CMK (cell line): ENCODE measurements around the gene MMAB.

Experiments used
- DNase-seq: peaks from one replicate; pipeline ENCODE4 v3.0.0-alpha.2; 2010; ENCODE audit warnings: low read depth

The MMAB gene

GRCh38 chr12:109559200-109559505, 14.2 kb downstream of the MMAB start:
- DNase-seq, result no peak

- no peak for DNase-seq
These were observed 14.7 kb downstream of the MMAB start for GRCh38 chr12:109558374-109559199.

- DNase-seq, result peak; percentile 29
These were observed 15.5 kb downstream of the MMAB start for GRCh38 chr12:109557805-109558204.

- DNase-seq, result no peak
These were observed 16.1 kb downstream of the MMAB start for GRCh38 chr12:109557200-109557599.

- no peak for DNase-seq
These were observed 17.6 kb downstream of the MMAB start for GRCh38 chr12:109555431-109556315.

- no peak for DNase-seq
These were observed 18.5 kb downstream of the MMAB start for GRCh38 chr12:109554761-109555160.

- no peak for DNase-seq
These were observed 19.3 kb downstream of the MMAB start for GRCh38 chr12:109553906-109554500.

GRCh38 chr12:109553483-109553882, 19.8 kb downstream of the MMAB start:
- no peak for DNase-seq

GRCh38 chr12:109552971-109553370, 20.3 kb downstream of the MMAB start:
- no peak for DNase-seq

GRCh38 chr12:109551108-109551507, 22.2 kb downstream of the MMAB start:
- DNase-seq, result no peak

- no peak for DNase-seq
These were observed 23.0 kb downstream of the MMAB start for GRCh38 chr12:109550281-109550680.

- DNase-seq, result no peak
These were observed 23.6 kb downstream of the MMAB start for GRCh38 chr12:109549613-109550270.

- DNase-seq, result no peak
These were observed 25.0 kb downstream of the MMAB start for GRCh38 chr12:109548258-109548657.

GRCh38 chr12:109547286-109547685, 26.0 kb downstream of the MMAB start:
- DNase-seq, result no peak

- no peak for DNase-seq
These were observed 27.5 kb downstream of the MMAB start for GRCh38 chr12:109545826-109546225.

GRCh38 chr12:109544955-109545531, 28.3 kb downstream of the MMAB start:
- no peak for DNase-seq

- DNase-seq, result no peak
These were observed 30.4 kb downstream of the MMAB start for GRCh38 chr12:109542876-109543275.

- no peak for DNase-seq
These were observed 31.3 kb downstream of the MMAB start for GRCh38 chr12:109542014-109542413.

GRCh38 chr12:109541413-109541726, 31.9 kb downstream of the MMAB start:
- no peak for DNase-seq

- no peak for DNase-seq
These were observed 32.5 kb downstream of the MMAB start for GRCh38 chr12:109540526-109541412.

- no peak for DNase-seq
These were observed 33.8 kb downstream of the MMAB start for GRCh38 chr12:109539508-109539907.
